NCI-H460 (cell line): Measurements from ENCODE around the gene LYZL1. TPM values are rescaled to one million over a fixed set of nuclear protein-coding genes. Genes with fewer than 3 reads are reported as not detected.
"Not testable (repeated sequence)": the region's sequence is repeated elsewhere in the genome, so short reads cannot be mapped to it uniquely, and the experiment has no call there.

Source experiments
- DNase-seq: peaks from one replicate; pipeline ENCODE4 v3.0.0-alpha.2; 2016; ENCODE audit warnings: low read depth; ENCODE audit errors: extremely low read depth
- total RNA-seq: library from RNA; depleted of rRNA; stranded (reverse); fragments of >200 nt; shearing (Covaris generic); gene quantifications from 2 replicates; pipeline ENCODE4 v1.2.3, GENCODE V29; 2014

LYZL1 gene
- total RNA-seq, 1 experiment from 2014 or later, result not detected

DNA sequence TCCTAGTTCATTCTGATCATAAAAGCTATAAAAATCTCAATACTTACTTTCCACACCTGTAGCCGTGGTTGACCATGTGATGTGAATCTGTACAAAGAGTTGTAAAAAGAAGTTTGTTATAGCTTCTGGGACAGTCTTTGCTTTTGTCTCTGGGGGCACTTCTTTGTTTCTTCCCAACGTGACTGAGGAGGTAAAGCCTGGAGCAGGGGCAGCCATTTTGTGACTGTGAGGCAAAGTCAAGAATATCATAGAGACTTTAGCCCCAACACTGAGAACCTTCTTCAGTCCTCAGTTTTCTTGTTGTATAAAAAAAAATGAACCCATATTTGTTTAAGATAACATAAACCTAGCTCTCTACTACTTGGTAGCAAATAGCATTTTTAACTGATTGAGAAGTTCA is 29.4 kb upstream of the LYZL1 start:
- no peak for DNase-seq

DNA sequence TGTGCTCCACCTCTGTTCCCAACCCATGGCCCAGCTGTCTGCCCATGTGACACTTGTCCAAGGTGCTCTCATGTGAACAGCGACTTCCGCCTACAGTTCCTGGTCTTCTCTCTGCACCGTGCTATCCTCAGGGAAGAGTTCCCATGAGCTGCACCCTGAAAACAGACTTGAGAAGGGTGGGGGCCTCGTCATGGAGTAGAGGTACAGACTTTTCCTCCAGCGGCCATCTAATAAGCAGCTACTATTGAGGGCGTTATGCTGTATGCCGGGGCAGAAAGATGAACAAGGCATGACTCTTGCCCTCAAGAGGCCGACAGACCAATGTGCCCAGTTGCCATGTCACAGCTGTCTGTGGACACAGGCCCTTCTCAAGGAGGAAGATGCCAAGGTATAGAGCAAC is 25.4 kb upstream of the LYZL1 start:
- no peak for DNase-seq

DNA sequence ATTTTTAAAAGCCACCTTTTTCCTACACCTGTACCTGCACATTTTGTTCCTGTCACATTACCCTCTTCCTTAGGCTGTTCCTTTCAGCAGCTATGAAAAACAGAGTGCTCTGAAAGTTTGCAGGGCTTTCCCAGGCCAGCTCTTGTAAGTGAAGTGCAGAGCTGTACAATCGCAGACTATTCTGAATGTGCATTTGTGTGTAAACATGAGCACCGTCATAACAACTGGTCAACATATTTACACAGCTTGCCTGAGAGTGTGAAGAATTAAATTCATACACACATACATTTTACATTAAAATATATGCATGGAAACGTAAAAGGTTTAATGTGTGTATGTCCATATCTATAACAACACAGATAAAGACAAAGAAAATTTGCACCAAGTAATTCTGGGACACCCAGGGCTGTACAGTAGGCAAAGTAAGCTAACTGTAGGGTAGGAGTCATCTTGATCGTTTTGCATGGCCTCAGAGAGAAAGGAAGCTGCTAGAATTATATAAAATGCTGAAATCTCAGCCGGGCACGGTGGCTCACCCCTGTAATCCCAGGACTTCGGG is 23.6 kb upstream of the LYZL1 start:
- no peak for DNase-seq

DNA sequence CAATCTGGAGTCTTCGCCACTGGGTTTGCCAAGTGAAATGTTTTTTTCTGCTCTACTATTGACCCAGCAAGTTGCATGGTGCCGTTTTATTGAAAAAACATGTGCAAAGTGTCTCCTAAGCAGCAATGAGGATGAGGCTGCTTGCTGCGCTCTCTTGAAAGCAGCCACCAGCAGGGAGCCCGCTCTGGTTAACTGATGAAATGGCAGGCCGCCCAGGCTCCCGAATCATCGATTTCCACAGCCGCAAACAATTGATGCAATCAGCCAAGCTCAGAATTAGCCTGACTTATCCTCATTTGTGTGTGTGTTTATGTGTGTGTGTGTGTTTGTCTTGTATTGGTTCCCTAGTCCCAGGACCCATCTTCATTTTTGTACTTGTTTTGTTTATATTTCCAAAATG is 22.2 kb upstream of the LYZL1 start:
- DNase-seq, result no peak

DNA sequence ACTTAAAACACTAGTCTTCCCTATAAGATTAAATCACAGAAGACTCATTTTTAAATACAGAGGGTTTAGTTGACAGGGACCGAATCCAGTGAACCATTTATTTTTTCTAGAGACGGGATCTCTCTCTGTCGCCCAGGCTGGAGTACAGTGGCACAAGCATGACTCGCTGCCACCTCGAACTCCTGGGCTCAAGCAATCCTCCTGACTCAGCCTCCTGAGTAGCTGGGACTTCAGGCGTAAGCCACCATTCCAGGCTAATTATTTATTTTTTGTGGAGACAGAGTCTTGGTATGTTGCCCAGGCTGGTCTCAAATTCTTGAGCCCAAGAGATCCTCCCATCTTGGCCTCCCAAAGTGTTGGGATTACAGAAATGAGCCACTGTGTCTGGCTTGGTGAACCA is 20.9 kb upstream of the LYZL1 start:
- no peak for DNase-seq

DNA sequence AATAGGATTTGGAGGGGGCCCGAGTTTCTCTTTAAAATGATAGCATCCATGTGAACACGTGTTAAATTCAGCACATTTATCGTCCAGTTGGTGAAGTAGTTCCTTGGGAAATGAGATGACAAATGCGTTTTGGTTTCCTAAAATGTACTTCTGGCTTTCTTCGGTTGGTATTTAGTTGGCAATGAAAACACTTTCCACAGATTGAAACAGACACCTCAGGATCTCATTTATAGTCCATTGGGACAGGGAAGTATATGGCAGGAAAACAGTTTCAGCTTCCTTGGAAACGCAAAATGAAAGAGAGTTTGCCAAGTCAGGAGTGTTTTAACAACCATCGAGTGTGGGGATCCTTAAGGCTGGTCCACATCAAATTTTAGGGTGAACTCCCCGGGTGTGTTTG is 19.4 kb upstream of the LYZL1 start:
- no peak for DNase-seq

DNA sequence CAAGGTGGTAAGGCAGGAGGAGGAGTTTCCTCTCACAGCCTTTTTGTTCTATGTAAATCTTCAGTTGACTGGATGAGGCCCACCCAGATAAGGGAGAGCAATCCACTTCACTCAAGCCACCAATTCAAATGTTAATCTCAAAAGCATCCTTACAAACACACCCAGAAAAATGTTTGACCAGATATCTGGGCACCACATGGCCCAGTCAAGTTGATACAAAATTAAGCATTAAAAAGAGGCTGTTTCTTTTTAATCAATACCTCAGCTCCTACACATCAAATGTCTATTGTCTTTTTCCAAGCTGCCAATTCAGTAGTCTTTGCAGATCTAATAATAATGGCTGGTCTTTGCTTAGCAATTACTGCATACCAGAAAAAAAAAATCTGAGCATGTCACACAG is 18.0 kb upstream of the LYZL1 start:
- DNase-seq, result no peak

DNA sequence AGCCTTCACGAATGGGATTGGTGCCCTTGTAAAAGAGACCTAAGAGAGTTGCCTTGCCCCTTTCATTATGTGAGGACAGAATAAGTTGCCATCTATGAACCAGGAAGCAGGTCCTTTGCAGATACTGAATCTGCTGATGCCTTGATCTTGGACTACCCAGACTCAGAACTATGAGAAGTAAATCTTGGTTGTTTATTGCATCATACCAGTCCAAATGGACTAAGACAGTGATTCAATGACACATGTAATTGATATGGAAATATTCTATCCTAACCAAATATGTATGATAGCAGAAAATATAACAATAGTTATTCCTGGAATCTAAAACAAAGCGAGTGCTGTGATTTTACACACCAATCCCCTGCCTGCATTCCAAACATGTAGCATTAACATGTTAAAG is 17.0 kb upstream of the LYZL1 start:
- no peak for DNase-seq

DNA sequence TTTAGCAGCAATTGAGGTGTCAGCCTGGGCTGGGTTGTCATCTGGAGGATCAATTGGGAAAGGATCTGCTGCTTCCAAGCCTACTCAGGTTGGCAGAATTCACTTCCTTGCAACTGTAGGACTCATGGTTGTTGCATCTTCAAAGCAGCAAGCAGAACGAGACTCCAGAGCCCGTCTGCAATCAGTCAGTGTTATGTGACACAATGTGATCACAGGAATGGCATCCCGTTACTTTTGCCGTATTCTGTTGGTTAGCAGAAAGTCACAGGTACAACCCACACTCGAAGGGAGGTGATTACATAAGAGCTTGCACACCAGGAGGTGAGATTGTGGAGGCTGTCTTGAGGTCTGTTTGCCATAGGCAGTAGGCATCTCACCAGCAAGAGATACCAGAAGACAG is 15.4 kb upstream of the LYZL1 start:
- no peak for DNase-seq

DNA sequence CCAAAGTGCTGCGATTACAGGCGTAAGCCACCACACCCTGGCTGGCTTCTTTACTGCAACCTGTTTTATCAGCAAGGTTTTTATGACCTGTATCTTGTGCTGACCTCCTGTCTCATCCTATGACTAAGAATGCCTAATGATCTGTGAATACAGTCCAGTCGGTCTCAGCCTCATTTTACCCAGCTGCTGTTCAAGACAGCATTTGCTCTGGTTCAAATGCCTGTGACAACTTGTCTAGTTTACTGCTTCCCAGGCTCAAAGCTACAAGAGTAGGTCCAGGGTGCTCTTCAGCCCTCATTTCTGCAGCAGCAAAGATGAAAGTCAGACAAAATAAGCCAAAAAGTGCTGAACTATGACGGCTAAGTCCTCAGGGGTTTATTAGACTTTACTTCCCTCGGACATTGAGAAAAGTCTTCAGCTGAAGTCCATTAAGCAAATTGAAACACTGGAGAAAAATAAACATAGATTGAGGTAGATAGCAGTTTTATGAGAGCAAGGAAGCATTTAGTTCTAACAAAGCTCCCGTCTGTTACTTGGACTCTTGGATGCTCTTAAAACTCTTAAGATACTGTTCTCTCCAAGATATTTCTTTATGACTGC is 12.5 kb upstream of the LYZL1 start:
- DNase-seq, result no peak

DNA sequence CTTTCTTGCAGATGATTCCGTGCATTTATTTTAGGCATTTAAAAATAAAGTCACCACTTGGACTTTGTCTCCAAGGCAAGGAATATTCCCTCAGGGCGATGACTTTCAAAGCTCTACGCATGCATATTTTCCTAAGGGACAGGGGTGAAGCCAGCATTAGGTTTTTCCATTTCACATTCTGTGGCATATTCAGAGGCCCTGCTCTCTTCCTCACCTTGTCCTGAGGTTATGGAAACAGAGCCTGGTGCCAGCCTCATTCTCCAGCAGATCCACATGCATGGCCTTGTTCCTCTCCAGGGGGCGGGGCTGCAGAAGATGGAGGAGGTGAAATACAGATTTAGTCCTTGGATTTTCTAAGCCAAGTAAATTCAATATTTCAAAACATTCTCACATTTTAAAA is 11.6 kb upstream of the LYZL1 start:
- no peak for DNase-seq

DNA sequence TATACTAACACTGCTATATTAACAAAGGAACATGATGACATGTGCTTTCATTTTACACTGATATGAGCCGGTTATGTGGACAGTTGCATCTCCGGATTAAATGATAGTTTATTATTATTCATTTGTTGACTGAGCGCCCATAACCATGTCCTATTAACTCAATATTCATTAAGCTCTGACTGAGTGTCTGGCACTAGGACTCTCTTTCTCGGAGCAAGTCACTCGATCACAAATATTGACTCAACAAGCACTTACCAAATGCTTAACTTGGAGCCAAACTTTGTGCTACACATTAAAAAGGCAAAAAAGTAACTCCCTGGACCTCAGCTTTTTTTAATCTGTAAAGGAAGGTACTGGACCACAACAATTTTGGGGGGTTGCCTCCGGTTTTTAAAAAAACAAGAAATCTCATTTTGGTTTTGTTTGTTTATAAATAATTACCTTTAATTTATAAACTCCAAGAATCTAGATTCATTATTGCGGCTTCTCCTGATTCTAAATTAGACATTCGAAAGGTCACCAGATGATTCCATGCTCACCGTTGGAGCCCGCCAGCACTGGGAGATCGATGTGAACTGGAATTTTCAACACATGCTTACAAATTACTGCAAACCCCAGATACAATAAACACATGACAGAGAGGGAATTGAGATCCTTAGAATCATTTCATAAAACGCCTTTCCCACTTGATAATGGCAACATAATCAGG is 8.9 kb upstream of the LYZL1 start:
- DNase-seq, result no peak

DNA sequence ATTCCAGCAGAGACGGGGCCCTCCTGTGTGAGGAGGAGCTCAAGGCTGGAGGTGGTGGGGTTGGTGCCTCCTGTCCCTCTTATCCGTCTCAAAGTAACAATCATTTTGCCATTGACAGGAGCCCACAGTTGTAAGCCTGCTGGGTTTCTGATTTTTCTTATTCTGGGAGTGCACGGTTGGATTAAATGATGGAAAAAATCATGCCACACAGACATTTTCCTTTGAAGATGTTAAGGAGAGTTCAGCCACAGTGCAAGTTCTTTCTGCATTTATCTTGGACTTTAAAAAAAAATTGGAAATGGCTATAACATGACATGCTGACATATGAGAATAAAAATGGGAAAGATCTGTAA is 8.4 kb upstream of the LYZL1 start:
- no peak for DNase-seq

DNA sequence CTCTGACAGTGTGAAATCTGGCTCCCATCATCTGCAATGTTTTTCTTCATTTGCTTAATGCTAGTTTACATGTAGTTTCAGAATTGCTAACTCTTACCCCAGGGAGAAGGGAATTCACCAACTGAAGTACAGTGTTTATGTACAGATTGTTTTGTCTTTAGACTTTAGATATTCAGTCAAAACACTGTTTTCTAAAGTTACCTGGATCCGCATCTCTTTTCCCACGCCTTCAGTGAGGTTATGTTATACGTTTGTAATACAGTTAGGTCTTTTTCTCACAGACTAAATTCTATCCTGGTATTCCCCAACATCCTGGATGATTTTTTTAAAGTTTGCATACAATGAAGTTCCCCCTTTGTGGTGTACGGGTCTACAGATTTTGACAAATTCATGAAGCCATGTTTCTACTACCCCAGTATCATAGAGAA is 3.2 kb upstream of the LYZL1 start:
- no peak for DNase-seq

DNA sequence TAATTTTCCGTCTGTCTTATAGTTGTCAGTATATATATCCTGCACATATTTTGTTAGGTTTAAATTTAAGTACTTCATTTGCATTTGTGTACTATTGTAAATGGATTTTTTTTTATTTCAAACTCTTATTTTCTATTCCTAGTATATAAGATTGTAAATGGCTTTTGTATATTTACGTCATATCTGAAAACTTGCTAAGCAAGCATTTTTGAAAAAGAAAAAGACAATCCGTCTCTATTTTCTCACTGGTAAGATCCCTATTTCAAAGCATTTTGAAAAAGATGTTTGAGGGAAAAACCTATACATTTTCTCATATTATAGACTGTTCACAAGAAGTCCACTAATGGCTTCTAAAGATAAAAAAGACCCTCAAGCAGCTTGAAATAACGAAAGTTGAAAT is 1.2 kb upstream of the LYZL1 start:
- DNase-seq, result no peak

DNA sequence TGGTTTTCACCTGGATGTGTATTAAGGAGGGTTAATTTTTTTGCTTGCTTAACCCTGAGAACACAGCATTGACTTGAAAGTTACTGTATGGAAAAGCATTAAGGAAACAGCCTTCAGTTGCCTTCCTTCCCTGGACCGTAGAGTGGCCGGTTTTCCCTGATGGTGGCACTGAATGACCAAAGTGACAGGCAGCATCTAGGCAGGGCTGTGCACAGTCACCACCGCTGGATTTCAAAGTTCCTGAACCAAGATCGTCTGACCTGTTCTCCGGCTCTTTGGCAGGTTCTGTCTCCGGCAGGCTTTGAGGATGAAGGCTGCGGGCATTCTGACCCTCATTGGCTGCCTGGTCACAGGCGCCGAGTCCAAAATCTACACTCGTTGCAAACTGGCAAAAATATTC is 2.7 kb downstream of the LYZL1 start:
- not testable (repeated sequence) for DNase-seq

DNA sequence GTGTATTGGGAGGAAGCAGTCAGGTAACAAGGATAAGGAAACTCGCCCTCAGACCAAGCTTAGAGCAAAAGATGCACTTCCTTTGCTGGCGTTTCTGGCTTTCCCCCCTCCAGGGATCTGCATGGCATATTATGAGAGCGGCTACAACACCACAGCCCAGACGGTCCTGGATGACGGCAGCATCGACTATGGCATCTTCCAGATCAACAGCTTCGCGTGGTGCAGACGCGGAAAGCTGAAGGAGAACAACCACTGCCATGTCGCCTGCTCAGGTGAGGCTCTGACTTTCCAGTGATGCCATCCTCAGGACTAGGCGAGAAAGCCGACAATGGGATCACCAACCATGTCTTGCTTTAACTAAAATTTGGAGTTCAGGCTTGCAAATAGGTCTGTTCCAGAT is 3.5 kb downstream of the LYZL1 start:
- DNase-seq, result not testable (repeated sequence)

DNA sequence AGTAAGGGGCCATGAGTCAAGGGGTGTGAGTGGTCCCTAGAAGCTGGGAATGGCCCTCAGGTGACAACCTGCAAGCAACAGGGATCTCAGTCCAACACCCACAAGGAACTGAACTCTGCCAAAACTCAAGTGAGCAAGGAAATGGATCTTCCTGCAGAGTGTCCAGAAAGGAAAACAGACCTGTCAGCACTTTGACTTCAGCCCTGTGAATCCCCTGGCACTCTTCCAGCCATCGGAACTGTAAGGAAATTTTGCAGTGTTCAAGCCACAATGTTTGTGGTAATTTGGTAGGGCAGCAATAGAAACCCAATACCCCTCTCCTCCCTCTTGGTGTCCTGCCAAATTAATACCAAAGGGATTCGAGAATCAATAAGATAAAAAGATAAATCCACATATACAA is 6.9 kb downstream of the LYZL1 start:
- DNase-seq, result no peak

DNA sequence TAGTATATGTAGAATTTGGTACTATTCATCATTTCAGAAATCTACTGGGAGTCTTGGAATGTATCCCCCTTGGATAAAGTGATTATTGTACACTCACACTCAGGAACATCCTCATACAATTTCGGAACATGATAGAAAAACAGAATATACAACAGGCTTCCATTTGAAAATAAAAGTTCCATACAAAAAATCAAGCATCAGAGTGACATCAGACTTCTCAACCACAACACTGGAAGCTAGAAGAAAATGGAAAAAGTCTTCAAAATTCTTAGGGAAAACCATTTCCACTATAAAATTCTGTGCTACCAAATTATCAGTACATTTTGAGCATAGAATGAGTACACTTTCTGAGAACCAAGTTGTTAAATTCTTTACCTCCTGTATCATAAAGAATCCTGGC is 8.8 kb downstream of the LYZL1 start:
- no peak for DNase-seq

DNA sequence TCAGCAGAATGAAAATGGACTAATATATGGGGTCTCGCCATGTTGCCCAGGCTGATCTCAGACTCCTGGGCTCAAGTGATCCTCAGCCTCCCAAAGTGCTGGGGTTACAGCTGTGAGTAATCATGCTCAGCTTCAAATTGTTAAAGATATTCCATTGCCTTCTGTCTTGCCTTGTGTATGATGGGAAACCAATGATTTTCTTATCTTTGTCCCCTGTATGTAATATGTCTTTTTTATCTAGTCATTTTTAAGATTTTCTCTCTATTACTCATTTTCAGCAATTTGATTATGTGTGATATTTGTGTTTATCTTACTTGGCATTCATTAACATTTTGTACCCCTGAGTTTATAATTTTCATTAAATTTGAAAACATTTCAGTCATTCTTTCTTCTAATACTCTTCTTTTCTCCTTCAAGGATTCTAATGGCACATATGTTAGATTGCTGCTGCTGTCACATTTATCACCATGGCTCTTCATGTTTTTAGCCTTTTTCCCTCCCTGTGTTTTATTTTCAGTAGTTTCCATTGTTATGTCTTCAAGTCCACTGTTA is 12.6 kb downstream of the LYZL1 start:
- no peak for DNase-seq

DNA sequence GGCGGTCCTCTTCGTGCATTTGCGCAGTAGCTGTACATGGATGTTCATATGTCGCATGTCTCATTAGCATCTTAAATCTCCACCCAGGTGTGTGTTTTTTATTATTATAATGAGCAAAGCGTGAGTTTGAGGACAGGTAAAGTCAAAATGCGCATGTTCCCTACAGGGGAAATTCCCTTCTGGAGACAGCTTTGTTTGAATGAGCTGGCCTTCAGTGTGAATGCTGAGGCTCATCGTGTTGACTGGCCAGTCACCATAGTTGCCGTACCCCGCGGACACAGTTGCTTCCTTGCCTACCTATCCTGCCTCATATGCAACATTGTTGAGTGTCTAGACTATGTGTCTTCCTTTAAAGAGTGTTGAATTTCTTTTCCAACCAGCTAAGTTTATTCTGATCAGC is 13.6 kb downstream of the LYZL1 start:
- no peak for DNase-seq

DNA sequence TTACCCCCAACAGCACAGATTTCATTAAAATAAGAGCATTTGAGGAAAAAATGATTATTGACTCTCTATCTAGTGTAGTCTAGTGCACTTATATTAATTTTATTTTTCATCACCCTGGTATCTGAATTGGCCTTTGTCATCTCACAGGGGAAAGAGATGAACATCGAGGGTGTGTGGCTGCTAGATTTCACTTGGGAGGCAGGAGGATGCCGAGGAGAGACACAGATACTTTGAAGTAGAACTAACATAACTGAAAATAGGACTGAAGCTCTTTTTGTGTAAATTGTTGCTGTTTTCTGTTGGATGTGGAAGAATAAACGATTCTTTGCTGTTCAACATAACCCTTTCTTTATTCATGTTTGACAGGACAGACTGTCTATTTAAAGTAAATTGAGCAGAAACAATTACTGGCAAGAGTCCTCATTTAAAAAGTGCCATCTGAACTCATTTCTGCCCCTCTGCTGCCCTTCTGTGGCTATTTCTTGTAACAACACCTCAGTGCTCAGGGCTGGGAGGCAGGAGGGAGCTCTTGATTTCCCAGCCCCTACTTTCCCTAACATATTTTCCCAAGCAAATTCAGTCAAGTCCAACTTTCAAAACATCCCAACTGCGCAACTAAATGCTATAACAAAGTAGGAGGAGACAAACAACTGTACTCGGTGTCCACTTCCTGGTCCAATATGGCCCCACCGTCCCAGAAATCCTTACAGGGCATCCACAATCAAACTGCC is 15.6 kb downstream of the LYZL1 start:
- DNase-seq, result peak; percentile 62
